Keratinocyte (primary cell): Measurements from ENCODE around the gene CRLF1. TPM values are rescaled to one million over a fixed set of nuclear protein-coding genes. Genes with fewer than 3 reads are reported as not detected.

ENCODE experiments used
- DNase-seq: peaks from one replicate; pipeline ENCODE4 v3.0.0-alpha.2; 2011; ENCODE audit warnings: low read depth, missing footprints, low spot score
- FAIRE-seq: peaks from 2 replicates; lab custom pipeline; 2011; peaks lifted over from hg19 to GRCh38; lab: Jason Lieb, UNC
- H2AFZ ChIP-seq: 2 replicates; pipeline ENCODE4 v1.6.0; 2012; ENCODE audit warnings: low read length, control low read depth, inconsistent platforms; ENCODE audit not compliant: control insufficient read depth
- H3K27ac ChIP-seq: 2 replicates; pipeline ENCODE4 v1.5.1; 2011; ENCODE audit warnings: low read length; ENCODE audit not compliant: control insufficient read depth, insufficient read depth
- H3K27me3 ChIP-seq: 3 replicates; pipeline ENCODE4 v1.6.0; 2011; ENCODE audit warnings: low read length; ENCODE audit not compliant: control insufficient read depth, insufficient read depth; ENCODE audit errors: extremely low read depth
- H3K36me3 ChIP-seq, 2 experiments: 2 replicates in 1 of 2; 3 replicates in 1 of 2; pipeline ENCODE4 v1.5.1; 2011; ENCODE audit warnings: low read length in 2 of 2, mild to moderate bottlenecking in 1 of 2; ENCODE audit not compliant: control insufficient read depth in 2 of 2, insufficient read depth in 2 of 2; ENCODE audit errors: extremely low read depth in 1 of 2
- H3K4me1 ChIP-seq: 3 replicates; pipeline ENCODE4 v1.5.1; 2011; ENCODE audit warnings: low read length; ENCODE audit not compliant: control insufficient read depth, insufficient read depth; ENCODE audit errors: extremely low read depth
- H3K4me2 ChIP-seq: 3 replicates; pipeline ENCODE4 v1.6.0; 2011; ENCODE audit warnings: low read depth, low read length; ENCODE audit not compliant: control insufficient read depth, insufficient read depth; ENCODE audit errors: extremely low read depth
- H3K4me3 ChIP-seq, 3 experiments: fragments of 200-600 bp in 1 of 3; sonication (generic) in 1 of 3; 2 replicates in 2 of 3; 3 replicates in 1 of 3; pipeline ENCODE4 v1.5.1; 2011 to 2016; ENCODE audit warnings: low read length in 3 of 3, mild to moderate bottlenecking in 3 of 3, control low read depth in 2 of 3, inconsistent platforms in 1 of 3, low read depth in 1 of 3, mixed read lengths in 1 of 3, mixed run types in 1 of 3, moderate library complexity in 1 of 3; ENCODE audit not compliant: control insufficient read depth in 2 of 3, insufficient read depth in 2 of 3; ENCODE audit errors: extremely low read depth in 1 of 3
- H3K79me2 ChIP-seq: 2 replicates; pipeline ENCODE4 v1.6.0; 2012; ENCODE audit warnings: low read length; ENCODE audit not compliant: control insufficient read depth, insufficient read depth
- H3K9ac ChIP-seq: 3 replicates; pipeline ENCODE4 v1.6.0; 2011; ENCODE audit warnings: low read length; ENCODE audit not compliant: control insufficient read depth, insufficient read depth; ENCODE audit errors: extremely low read depth
- H3K9me1 ChIP-seq: 3 replicates; pipeline ENCODE4 v1.6.0; 2011; ENCODE audit warnings: low read length; ENCODE audit not compliant: control insufficient read depth, insufficient read depth; ENCODE audit errors: extremely low read depth
- H3K9me3 ChIP-seq: 2 replicates; pipeline ENCODE4 v1.5.1; 2012; ENCODE audit warnings: low read depth, low read length; ENCODE audit not compliant: control insufficient read depth
- H4K20me1 ChIP-seq: 3 replicates; pipeline ENCODE4 v1.6.0; 2011; ENCODE audit warnings: low read length; ENCODE audit not compliant: control insufficient read depth, insufficient read depth; ENCODE audit errors: extremely low read depth
- CTCF ChIP-seq, 3 experiments: IDR thresholded peaks in 1 of 3; conservative IDR thresholded peaks in 1 of 3; optimal IDR thresholded peaks in 1 of 3; 2 replicates in 2 of 3; 3 replicates in 1 of 3; pipeline versions ENCODE3 to v1.5.1; 2011; ENCODE audit warnings: low read length in 3 of 3, mild to moderate bottlenecking in 3 of 3, moderate library complexity in 2 of 3, control low read depth in 1 of 3, inconsistent platforms in 1 of 3; ENCODE audit not compliant: insufficient read depth in 2 of 3; ENCODE audit errors: extremely low read depth in 1 of 3
- EZH2 ChIP-seq: IDR thresholded peaks from one replicate; pipeline ENCODE4 v1.6.1; 2012; ENCODE audit warnings: inconsistent platforms, mild to moderate bottlenecking, low read length, moderate library complexity
- dilution Hi-C: fragments of 300-500 bp; cut with MboI; formaldehyde crosslinking; loops from one replicate; pipeline ENCODE4 v1.7.0; 2020; ENCODE audit warnings: low sequenced_read_pairs; ENCODE audit not compliant: extremely low pct_ligation_motif_present
- polyA plus RNA-seq, 5 experiments: library from polyadenylated mRNA; depleted of rRNA in 3 of 5; stranded (reverse) in 3 of 5; stranded (forward) in 1 of 5; unstranded in 1 of 5; fragments of >200 nt; gene quantifications; 1 replicate in 1 of 5; 2 replicates in 3 of 5; 3 replicates in 1 of 5; pipeline versions ENCODE4 v1.2.1 to v1.2.3, GENCODE V29; 2011 to 2012; ENCODE audit warnings: missing spikeins in 2 of 5, low read depth in 1 of 5, low replicate concordance in 1 of 5

Gene CRLF1
- polyA plus RNA-seq, 1 donor (not counting 4 experiments of a cell fraction or from before 2014, with no cell fraction given): 0.20 TPM

GRCh38 chr19:18612772-18613588, 6.4 kb upstream of the CRLF1 start, which contains the start of gene TMEM59L:
TMEM59L (plus strand) TSS chr19:18612870; CDS start chr19:18612959, 89 bp downstream.
- Histone ChIP-seq H3K4me1 (peaks cover under 1% of the 10 kb centered on the region), H3K4me3 (peak within 1 kb of the TSS; percentile 17 to 20 (median 18)), H3K4me2 (peak within 1 kb of the TSS; percentile 56), H3K9me1 (no peaks in the 10 kb centered on the region), H3K27me3 (peaks cover 67% of the 10 kb centered on the region), H2AFZ (no peak within 1 kb of the TSS), H3K9ac (no peak within 1 kb of the TSS), H3K36me3 (no peaks in the 10 kb centered on the region), H3K79me2 (no peaks in the 10 kb centered on the region), H3K27ac (no peak within 1 kb of the TSS), H4K20me1 (no peaks in the 10 kb centered on the region), H3K9me3 (no peaks in the 10 kb centered on the region)
- TF ChIP-seq EZH2: peak; percentile 43
- no peak for TF ChIP-seq CTCF (optimal IDR thresholded peaks at IDR 0.05 in 1 of 3, IDR thresholded peaks at IDR 0.05 in 1 of 3, conservative IDR thresholded peaks at IDR 0.05 in 1 of 3; ENCODE audit: extremely low read depth in 1 of 3, insufficient read depth in 2 of 3, low read length in 3 of 3)
- no peak for FAIRE-seq
- dilution Hi-C loops: no loop called here
- DNase-seq: no peak

- Histone ChIP-seq H3K79me2 (no peaks in the 10 kb centered on the region), H3K27me3 (peaks cover 75% of the 10 kb centered on the region), H3K27ac (no peak overlapping the region), H2AFZ (no peak overlapping the region), H3K9me1 (no peaks in the 10 kb centered on the region), H4K20me1 (no peaks in the 10 kb centered on the region), H3K9ac (no peak overlapping the region), H3K4me1 (peaks cover 8% of the 10 kb centered on the region), H3K4me2 (peak overlapping the region; percentile 56), H3K36me3 (no peaks in the 10 kb centered on the region), H3K9me3 (no peaks in the 10 kb centered on the region), H3K4me3 (peak overlapping the region; percentile 17 to 20 (median 18))
- FAIRE-seq: no peak
- dilution Hi-C loops: no loop called here
- TF ChIP-seq CTCF (optimal IDR thresholded peaks at IDR 0.05 in 1 of 3, IDR thresholded peaks at IDR 0.05 in 1 of 3, conservative IDR thresholded peaks at IDR 0.05 in 1 of 3; ENCODE audit: extremely low read depth in 1 of 3, insufficient read depth in 2 of 3, low read length in 3 of 3): no peak
- peak; percentile 99 for TF ChIP-seq EZH2
- DNase-seq: no peak
These were observed 5.6 kb upstream of the CRLF1 start for GRCh38 chr19:18612051-18612771.
